Pancreas (tissue), 10 donors: ENCODE measurements around the gene COPG2. TPM values are rescaled to one million over a fixed set of nuclear protein-coding genes. Genes with fewer than 3 reads are reported as not detected.
"Not testable (repeated sequence)": the region's sequence is repeated elsewhere in the genome, so short reads cannot be mapped to it uniquely, and the experiment has no call there.

Experiments used
- ATAC-seq, 4 donors: fragments of 200-7000 bp; cut with Tn5 transposase; one replicate each; pipeline versions ENCODE4 v1.8.0 to v1.9.1; 2020; ENCODE audit warnings: mild to moderate bottlenecking in 4 of 4, moderate library complexity in 4 of 4
- DNase-seq, 6 donors: peaks; one replicate each; pipeline ENCODE4 v3.0.0-alpha.2; 2020
- FAIRE-seq: peaks from 2 replicates; lab custom pipeline; 2012; peaks lifted over from hg19 to GRCh38; lab: Jason Lieb, UNC
- H3K27ac ChIP-seq, 4 donors: fragments of 200-600 bp; sonication (generic); 1 replicate in 3 of 4; 2 replicates in 1 of 4; pipeline versions ENCODE4 v1.5.0 to v1.8.0; 2020
- H3K27me3 ChIP-seq, 4 donors: fragments of 200-600 bp; one replicate each; pipeline ENCODE4 v1.8.0; 2021
- H3K36me3 ChIP-seq, 3 donors: fragments of 200-600 bp; sonication (generic) in 1 of 3; one replicate each; pipeline versions ENCODE4 v1.5.0 to v1.8.0; 2020 to 2021
- H3K4me1 ChIP-seq, 3 donors: fragments of 200-600 bp; one replicate each; pipeline ENCODE4 v1.8.0; 2021
- H3K4me3 ChIP-seq, 4 donors: fragments of 200-600 bp; sonication (generic) in 2 of 4; one replicate each; pipeline versions ENCODE4 v1.5.0 to v1.8.0; 2020 to 2021
- H3K9me3 ChIP-seq, 4 donors: fragments of 200-600 bp; one replicate each; pipeline ENCODE4 v1.8.0; 2021
- WGBS, 2 donors: extraction: QIAGEN DNeasy Blood & Tissue Kit; methylation state at CpG; one replicate each; pipeline ENCODE4 v1.1.7; 2013; 5-methylcytosine and 5-hydroxymethylcytosine counted together
- intact Hi-C, 3 donors: fragments of 100-400 bp; cut with DNase I; formaldehyde crosslinking; loops; one replicate each; pipeline versions ENCODE4 v1.11.1 to v1.14.2; 2022
- polyA plus RNA-seq, 2 donors: library from polyadenylated mRNA; stranded (reverse); fragments of 200-250 nt; gene quantifications; one replicate each; pipeline ENCODE4 v1.2.3, GENCODE V29; 2013
- total RNA-seq, 6 donors: library from RNA; stranded (reverse); fragmentation: NEBNext Ultra II Directional in 4 of 6; extraction: Animal tissue kit (Norgen Biotek cat#: 25700) in 4 of 6; gene quantifications; one replicate each; pipeline versions ENCODE4 v1.2.1 to v1.2.4, GENCODE V29; 2021 to 2023
- TF ChIP-seq, protein P1 (sequence below), 4 donors: fragments of 200-600 bp; sonication (generic) in 3 of 4; IDR thresholded peaks; one replicate each; pipeline versions ENCODE4 v1.5.0 to v1.8.0; 2021; ENCODE audit warnings: antibody characterized with exemption in 4 of 4
- donor health status: healthy with polysubstance abuse.
- donor health status: DM: no; HTN: no; CAD: no; lungs with moderate emphysema.
- donor health status: DM: no; HTN: no; CAD: no.
- donor health status: control.
- donor health status: control.
- donor health status: Bipolar disorder and iron deficiency.
- donor health status: DM: yes; HTN: yes; CAD: no.
- donor health status: DM: no; HTN: no; CAD: no.
- donor health status: DM: no; HTN: no; CAD: no.
- donor health status: DM: yes; HTN: yes; CAD: no.

Gene COPG2
- total and polyA plus RNA-seq, 8 donors: 3.8 to 13.5 (median 8.4) TPM

DNA sequence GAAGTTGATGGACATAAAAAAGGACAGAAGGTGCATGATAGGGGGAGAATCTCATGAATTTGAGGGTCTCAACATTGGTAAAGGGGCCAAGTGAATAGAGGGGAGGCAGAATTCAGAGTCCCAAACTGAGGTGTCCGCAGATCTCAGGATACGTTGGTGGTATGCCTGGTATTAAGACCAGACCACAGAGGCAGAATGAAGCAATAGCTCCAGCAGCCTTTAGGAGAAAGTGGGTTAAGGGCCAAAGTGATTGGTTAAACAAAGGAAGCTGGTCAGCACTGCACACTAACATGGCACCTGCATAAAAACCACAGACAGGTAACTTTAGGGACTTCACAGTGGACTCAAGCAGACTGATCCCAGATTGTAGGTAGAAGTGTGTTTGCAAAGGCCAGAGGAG lies 139.1 kb downstream of the COPG2 start:
- no peak for DNase-seq
- TF ChIP-seq, protein P1, sequence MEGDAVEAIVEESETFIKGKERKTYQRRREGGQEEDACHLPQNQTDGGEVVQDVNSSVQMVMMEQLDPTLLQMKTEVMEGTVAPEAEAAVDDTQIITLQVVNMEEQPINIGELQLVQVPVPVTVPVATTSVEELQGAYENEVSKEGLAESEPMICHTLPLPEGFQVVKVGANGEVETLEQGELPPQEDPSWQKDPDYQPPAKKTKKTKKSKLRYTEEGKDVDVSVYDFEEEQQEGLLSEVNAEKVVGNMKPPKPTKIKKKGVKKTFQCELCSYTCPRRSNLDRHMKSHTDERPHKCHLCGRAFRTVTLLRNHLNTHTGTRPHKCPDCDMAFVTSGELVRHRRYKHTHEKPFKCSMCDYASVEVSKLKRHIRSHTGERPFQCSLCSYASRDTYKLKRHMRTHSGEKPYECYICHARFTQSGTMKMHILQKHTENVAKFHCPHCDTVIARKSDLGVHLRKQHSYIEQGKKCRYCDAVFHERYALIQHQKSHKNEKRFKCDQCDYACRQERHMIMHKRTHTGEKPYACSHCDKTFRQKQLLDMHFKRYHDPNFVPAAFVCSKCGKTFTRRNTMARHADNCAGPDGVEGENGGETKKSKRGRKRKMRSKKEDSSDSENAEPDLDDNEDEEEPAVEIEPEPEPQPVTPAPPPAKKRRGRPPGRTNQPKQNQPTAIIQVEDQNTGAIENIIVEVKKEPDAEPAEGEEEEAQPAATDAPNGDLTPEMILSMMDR (IDR thresholded peaks at IDR 0.05): no peak
- intact Hi-C loops: no loop called here
- Histone ChIP-seq H3K4me3 (no peak overlapping the region), H3K4me1 (no peaks in the 10 kb centered on the region), H3K27me3 (no peaks in the 10 kb centered on the region), H3K27ac (no peak overlapping the region), H3K36me3 (no peaks in the 10 kb centered on the region), H3K9me3 (no peaks in the 10 kb centered on the region)
- no peak for ATAC-seq
- 93 to 96% methylated on average over 2 of the region's 2 CpGs for WGBS, 2 donors
- FAIRE-seq: no peak

DNA sequence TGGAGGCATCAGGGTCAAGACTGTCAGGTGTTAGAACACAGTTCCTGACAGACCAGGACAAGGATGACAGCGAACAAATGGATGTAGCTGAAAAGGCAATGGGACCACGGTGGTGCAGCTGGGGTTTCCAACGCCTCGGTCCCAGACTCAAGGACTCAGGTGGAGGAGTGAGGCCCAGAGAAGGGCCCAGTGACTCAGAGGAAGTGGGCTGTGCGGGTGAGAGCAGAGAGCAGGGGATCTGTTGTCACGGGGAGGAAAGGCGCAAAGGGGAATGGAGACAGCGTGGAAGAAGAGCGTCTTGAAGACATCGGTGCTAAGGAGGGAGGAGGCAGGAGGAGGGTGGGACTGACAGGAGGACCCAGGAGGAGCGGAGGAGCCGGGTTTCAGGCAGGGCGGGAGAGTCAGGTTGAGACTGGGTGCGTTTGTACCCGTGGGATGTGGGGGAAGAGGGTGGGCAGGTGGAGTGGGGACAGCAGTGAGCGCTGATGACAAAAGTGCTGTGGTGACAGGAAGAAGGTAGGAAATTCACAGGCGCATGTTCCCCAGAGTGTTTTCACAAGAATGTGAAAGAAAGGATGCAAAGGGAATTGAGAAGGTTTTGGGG lies 140.7 kb downstream of the COPG2 start:
- ATAC-seq, H3K9me3 ChIP-seq, H3K27ac ChIP-seq, intact Hi-C loops, H3K36me3 ChIP-seq, H3K4me1 ChIP-seq, FAIRE-seq, H3K27me3 ChIP-seq, DNase-seq, H3K4me3 ChIP-seq: not testable (repeated sequence)
- WGBS, 2 donors: 88 to 92% methylated on average over 15 to 17 of the region's 17 CpGs

DNA sequence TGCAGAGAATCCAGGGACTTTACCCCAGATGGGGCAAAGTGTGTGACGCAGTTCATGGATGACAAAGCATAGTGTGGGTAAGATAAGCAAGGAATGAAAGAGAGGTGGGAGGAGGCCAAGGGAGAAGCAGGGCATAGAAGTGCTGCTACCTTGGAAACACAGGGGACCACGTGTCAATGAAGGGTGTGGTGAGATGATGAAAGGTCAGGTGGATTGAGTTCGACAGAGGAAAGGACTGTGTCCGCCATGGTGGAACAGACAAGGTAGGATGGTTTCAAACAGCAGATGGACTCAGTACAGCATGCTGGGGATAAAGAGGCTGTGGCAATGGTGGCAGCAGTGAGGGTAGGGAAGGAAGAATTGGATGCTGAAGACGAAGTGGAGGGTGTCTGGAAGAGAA lies 143.9 kb downstream of the COPG2 start:
- H3K27ac ChIP-seq: no peak overlapping the region
- no peak overlapping the region for H3K4me3 ChIP-seq
- no peaks in the 10 kb centered on the region for H3K27me3 ChIP-seq
- FAIRE-seq (no peak), DNase-seq (no peak), ATAC-seq (no peak)
- H3K9me3 ChIP-seq: no peaks in the 10 kb centered on the region
- TF ChIP-seq, protein P1 (IDR thresholded peaks at IDR 0.05): no peak
- intact Hi-C loops: no loop called here
- 91 to 92% methylated on average over 5 of the region's 5 CpGs for WGBS, 2 donors
- H3K4me1 ChIP-seq: no peaks in the 10 kb centered on the region
- H3K36me3 ChIP-seq: no peaks in the 10 kb centered on the region

DNA sequence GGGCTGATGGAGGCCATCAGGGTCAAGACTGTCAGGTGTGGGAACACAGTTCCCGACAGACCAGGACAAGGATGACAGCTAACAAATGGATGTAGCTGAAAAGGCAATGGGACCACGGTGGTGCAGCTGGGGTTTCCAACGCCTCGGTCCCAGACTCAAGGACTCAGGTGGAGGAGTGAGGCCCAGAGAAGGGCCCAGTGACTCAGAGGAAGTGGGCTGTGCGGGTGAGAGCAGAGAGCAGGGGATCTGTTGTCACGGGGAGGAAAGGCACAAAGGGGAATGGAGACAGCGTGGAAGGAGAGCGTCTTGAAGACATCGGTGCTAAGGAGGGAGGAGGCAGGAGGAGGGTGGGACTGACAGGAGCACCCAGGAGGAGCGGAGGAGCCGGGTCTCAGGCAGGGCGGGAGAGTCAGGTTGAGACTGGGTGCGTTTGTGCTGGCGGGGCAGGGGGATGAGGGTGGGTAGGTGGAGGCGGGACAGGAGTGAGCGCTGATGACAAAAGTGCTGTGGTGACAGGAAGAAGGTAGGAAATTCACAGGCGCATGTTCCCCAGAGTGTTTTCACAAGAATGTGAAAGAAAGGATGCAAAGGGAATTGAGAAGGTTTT lies 144.9 kb downstream of the COPG2 start:
- DNase-seq, H3K27me3 ChIP-seq, H3K27ac ChIP-seq, H3K4me1 ChIP-seq, ATAC-seq, intact Hi-C loops, H3K36me3 ChIP-seq, FAIRE-seq, H3K4me3 ChIP-seq, H3K9me3 ChIP-seq: not testable (repeated sequence)
- WGBS, 2 donors: 92 to 93% methylated on average over 16 to 17 of the region's 17 CpGs

DNA sequence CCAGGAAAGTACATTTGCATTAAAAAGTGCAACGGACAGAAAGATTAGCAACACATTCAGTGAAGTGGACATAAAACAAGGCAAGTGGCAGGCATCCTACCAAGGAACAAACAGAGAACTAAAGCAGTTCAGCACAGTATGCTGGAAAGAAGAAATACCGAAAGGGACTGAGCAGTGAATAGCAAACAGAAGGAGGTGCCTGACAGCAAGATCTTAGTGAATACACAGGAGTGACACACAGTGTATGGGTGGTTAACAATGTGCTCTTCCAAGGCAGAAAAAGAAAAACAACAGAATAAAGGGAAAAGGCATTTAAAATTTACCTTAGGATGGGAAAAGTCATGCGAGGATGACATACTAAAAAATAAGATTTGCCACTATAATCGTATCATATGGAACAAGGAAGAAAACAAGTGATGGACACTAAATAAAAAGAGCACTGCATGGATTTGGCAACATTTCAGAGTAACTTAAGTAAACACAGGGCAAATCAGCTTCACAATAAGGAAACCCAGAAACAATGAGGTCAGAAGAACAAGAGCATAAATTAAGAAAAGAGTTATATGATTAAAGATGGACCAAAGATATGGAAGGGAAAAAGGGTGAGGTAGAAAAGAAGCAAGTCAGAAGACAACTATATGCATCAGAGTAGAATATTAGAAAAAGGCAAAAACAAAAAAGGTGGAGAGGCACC lies 147.1 kb downstream of the COPG2 start:
- FAIRE-seq: no peak
- H3K27me3 ChIP-seq: no peaks in the 10 kb centered on the region
- ATAC-seq: no peak
- intact Hi-C loops: no loop called here
- no peaks in the 10 kb centered on the region for H3K9me3 ChIP-seq
- no peak for DNase-seq
- H3K4me1 ChIP-seq: no peaks in the 10 kb centered on the region
- whole genome bisulfite sequencing, 2 donors: 80 to 83% methylated on average over 4 of the region's 4 CpGs
- TF ChIP-seq, protein P1 (IDR thresholded peaks at IDR 0.05): no peak
- no peak overlapping the region for H3K27ac ChIP-seq
- H3K36me3 ChIP-seq: no peaks in the 10 kb centered on the region
- no peak overlapping the region for H3K4me3 ChIP-seq
